ENCODE data around the gene TOLLIP.

DNA sequence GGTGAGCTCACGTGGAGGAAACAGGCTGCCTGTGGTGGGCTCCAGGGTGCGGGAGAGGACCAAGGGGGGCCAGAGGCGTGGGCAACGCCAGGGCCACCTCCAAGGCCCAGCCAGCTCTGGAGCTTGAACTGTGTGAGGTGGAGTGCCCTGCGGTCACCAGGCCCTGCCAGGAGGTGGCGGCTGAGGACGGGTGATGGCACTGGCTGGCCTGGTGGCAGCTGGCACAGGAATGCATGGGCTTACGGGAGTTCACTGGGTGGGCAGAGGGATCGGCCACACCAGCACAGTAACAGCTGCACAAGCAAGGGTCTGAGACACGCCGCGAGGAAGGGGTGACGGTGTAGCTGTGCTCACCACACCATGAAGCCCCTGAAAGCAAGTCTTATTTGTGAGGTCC is 15.8 kb downstream of the TOLLIP start:
- TF ChIP-seq JUND (IDR thresholded peaks at IDR 0.05; ENCODE audit: borderline replicate concordance, low read depth, low read length) (no peak), JUND (tag; IDR thresholded peaks at IDR 0.05; ENCODE audit: borderline replicate concordance, low read depth, low read length) (no peak), POLR2A (conservative IDR thresholded peaks at IDR 0.05) (no peak), GATA2 (CRISPR knock-in tag; IDR thresholded peaks at IDR 0.05) (no peak), GTF2E2 (tag; IDR thresholded peaks at IDR 0.05) (no peak), NCOA6 (IDR thresholded peaks at IDR 0.05) (no peak), STAT6 (CRISPR knock-in tag; IDR thresholded peaks at IDR 0.05) (no peak), CAMTA2 (CRISPR knock-in tag; conservative IDR thresholded peaks at IDR 0.05) (no peak), REST (IDR thresholded peaks at IDR 0.05; ENCODE audit: borderline replicate concordance) (no peak), REST (CRISPR knock-in tag; IDR thresholded peaks at IDR 0.05; ENCODE audit: low read depth) (no peak), EZH2 (IDR thresholded peaks at IDR 0.05; ENCODE audit: borderline replicate concordance, low read depth, low read length) (no peak), KDM5B (IDR thresholded peaks at IDR 0.05; ENCODE audit: insufficient replicate concordance, low read depth, low read length) (no peak), ELF1 (tag; IDR thresholded peaks at IDR 0.05) (no peak)

All from K562 (cell line).